GM12892 (cell line): ENCODE measurements around the gene COL17A1.

ENCODE experiments used
- DNase-seq: peaks from one replicate; pipeline ENCODE4 v3.0.0; 2011; ENCODE audit not compliant: insufficient read length
- FAIRE-seq: peaks from 2 replicates; lab custom pipeline; 2011; peaks lifted over from hg19 to GRCh38; lab: Jason Lieb, UNC
- POLR2A ChIP-seq: IDR thresholded peaks from 2 replicates; pipeline ENCODE4 v1.6.1; 2011; ENCODE audit warnings: low read depth, low read length, control low read depth
- POLR2AphosphoS5 ChIP-seq: IDR thresholded peaks from 2 replicates; pipeline ENCODE4 v1.6.1; 2011; ENCODE audit warnings: low read depth, low read length, control low read depth
- TAF1 ChIP-seq: IDR thresholded peaks from 2 replicates; pipeline ENCODE4 v1.6.1; 2011; ENCODE audit warnings: low read depth, mild to moderate bottlenecking, control low read depth, low read length, borderline replicate concordance

Gene COL17A1

DNA sequence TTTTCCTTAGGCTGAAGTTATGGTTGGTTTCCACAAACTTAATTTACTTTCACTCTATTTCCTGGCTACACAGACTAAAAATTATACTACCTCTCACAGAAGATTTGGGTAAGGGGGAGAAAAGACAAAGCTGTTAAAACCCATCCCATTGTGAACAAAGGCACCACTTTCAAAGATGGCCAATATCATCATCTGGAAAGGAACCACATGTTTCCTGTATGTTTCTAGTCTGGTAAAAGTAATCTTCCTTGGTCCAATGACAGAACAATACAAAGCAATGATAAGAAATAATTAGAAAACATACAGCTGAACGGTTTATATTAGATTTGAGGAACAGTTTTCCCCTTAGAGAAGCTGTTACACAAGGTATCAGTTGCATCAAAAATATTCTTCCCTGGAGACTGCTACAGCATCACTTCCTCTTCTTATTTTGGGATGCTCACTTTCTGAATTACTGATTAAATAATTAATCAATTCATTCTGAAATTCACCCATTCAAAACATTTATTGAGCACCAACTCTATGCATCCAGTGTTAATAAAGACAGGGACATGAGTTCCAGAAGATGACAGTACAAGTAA, 27.8 kb upstream of the COL17A1 start:
- no peak for DNase-seq

DNA sequence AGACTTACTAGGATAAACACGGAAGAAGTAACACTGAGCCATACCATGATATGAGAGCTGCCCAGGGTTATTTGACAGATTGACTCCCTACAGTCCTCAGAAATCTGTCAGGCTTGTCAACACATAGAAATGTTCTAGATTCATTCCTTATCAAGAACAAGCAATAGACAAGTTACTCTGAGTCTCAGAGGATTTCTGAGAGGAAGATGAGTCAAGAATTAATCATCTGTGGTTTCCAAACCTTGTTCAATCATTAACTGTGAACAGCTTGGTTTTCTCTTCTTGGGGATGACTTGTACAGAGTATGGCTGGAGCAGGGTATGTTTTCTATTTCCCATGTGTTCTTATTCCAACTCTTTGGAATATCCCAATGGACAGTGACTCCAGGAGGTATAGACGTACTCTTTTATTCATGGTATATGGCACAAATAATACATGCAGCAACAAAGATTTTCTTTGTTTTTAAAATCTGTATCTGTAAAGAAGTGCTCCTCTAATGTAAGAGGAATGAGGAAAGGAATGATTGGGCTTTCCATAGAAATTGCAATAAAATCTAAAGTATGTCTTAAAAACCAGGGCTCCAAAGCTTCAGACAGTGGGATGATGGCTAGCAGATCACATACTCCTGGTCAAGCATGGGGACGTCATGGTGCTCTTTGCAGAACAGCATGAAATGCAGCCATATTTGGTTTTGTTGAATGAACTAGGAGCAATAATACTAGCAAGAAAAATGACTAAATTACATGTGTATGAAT, 24.4 kb upstream of the COL17A1 start:
- no peak for TF ChIP-seq TAF1
- TF ChIP-seq POLR2A = no peak
- TF ChIP-seq POLR2AphosphoS5 = no peak
- FAIRE-seq (no peak), DNase-seq (no peak)

More for the DNA sequence above, 27.8 kb upstream of the COL17A1 start:
- TF ChIP-seq POLR2A (no peak), TAF1 (no peak), POLR2AphosphoS5 (no peak)
- no peak for FAIRE-seq

GRCh38 chr10:104104926-104105325, 19.2 kb upstream of the COL17A1 start:
- DNase-seq (no peak), FAIRE-seq (no peak)
- TF ChIP-seq POLR2AphosphoS5 = no peak
- no peak for TF ChIP-seq POLR2A
- no peak for TF ChIP-seq TAF1

- DNase-seq (no peak), FAIRE-seq (peak; percentile 71)
- TF ChIP-seq POLR2AphosphoS5 = no peak
- no peak for TF ChIP-seq POLR2A
- no peak for TF ChIP-seq TAF1
Observed at GRCh38 chr10:104104418-104104817, 18.7 kb upstream of the COL17A1 start.

GRCh38 chr10:104103956-104104355, 18.3 kb upstream of the COL17A1 start:
- DNase-seq (no peak), FAIRE-seq (no peak)
- TF ChIP-seq POLR2A = no peak
- TF ChIP-seq POLR2AphosphoS5 = no peak

DNA sequence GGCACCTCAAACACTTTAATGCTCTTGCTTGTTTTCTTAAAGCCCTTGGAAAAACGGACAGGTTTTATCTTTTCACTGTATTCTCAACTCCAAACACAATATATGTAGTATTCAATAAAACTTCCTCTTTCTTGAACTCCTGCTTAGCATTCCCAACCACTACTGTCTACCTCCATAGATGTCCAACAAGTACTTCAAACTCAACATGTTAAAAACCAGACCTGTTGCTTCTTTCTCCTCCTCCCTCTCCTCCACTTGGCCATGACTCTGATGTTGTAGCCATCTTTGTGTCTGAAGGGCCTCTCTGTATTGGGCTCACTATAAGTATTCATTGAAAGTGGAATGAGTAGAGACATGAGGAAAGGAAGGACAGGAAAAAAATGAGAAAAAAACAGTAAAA, 16.2 kb upstream of the COL17A1 start:
- FAIRE-seq (no peak), DNase-seq (no peak)

DNA sequence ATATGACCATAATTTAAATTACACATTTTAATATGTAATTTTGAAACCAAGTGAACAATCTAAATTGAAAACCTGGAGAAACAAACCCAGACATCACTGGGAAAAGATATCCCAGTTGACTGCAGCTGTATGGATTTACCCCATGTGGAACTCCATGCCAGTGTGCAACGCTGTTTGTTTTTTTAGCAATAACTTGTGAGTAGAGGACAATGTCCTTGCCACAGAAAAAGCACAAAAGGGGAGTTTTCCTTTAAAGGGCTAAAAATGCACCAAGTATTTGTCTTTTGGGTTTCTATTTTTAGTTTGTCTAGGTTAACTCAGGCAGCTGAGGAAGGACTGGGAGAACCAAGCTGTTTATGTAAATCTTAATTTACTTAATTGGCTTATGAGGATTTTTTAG, 15.1 kb upstream of the COL17A1 start:
- DNase-seq (no peak), FAIRE-seq (no peak)
- TF ChIP-seq POLR2AphosphoS5 = no peak
- TF ChIP-seq TAF1 = no peak
- no peak for TF ChIP-seq POLR2A

More for the DNA sequence above, 16.2 kb upstream of the COL17A1 start:
- no peak for TF ChIP-seq TAF1
- TF ChIP-seq POLR2A = no peak
- TF ChIP-seq POLR2AphosphoS5 = no peak

GRCh38 chr10:104099941-104100340, 14.3 kb upstream of the COL17A1 start:
- TF ChIP-seq TAF1 = no peak
- FAIRE-seq (no peak), DNase-seq (no peak)

- TF ChIP-seq POLR2A (no peak), TAF1 (no peak), POLR2AphosphoS5 (no peak)
- DNase-seq (no peak), FAIRE-seq (no peak)
Observed at GRCh38 chr10:104099269-104099668, 13.6 kb upstream of the COL17A1 start.

DNA sequence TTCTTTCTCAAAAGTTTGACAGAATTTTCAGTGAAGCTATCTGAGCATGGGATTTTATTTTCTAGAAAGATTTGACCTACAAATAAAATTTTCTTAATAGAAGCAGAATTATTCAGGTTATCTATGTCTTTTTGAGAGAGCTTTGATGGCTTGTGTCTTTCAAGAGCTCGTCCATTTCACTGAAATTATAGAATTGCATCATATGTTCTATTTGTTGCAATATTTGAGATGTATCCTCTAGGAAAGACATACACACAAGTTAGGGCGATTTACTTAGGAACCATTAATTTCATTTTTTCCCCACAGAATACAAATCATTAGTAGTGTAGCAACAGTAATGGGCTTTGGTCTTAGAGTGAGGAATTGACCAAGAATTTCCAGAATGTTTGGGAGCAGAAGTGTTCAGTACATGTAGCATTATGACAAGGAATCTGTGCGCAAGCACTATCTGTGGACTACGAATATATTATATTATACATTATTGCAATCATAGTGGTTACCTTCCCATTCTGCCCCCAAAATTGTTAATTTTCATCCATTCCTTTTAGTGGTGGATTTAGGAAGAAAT, 12.8 kb upstream of the COL17A1 start:
- FAIRE-seq = no peak
- no peak for DNase-seq
- TF ChIP-seq POLR2A = no peak
- no peak for TF ChIP-seq POLR2AphosphoS5
- no peak for TF ChIP-seq TAF1

- DNase-seq (no peak), FAIRE-seq (no peak)
- TF ChIP-seq TAF1 = no peak
- TF ChIP-seq POLR2AphosphoS5 = no peak
- TF ChIP-seq POLR2A = no peak
Observed at GRCh38 chr10:104096692-104097091, 11.0 kb upstream of the COL17A1 start.

GRCh38 chr10:104092749-104093148, 7.1 kb upstream of the COL17A1 start:
- DNase-seq = no peak
- TF ChIP-seq TAF1 (no peak), POLR2A (no peak), POLR2AphosphoS5 (no peak)
- FAIRE-seq = no peak

DNA sequence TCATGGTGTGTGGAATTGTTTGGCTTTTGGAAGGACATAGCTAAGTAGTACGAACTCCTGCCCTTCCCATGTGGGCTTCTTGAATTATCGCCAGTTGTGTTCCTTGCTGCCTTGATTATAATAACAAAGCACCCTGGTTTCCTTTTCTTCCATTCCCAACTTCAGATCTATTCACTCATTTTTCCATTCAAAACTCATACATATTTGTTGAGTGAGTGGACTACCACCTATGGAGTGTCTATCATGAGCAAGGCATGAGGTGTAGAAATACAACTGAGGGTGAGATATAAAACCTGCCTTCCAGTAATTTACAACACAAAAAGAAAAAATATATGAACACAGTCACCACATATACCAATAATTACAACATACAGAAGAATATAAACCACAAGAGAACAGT, 4.9 kb upstream of the COL17A1 start:
- TF ChIP-seq POLR2AphosphoS5 (no peak), TAF1 (no peak), POLR2A (no peak)
- DNase-seq = no peak
- FAIRE-seq = no peak
